Epithelial cell of esophagus (primary cell): ENCODE data around the gene CYBA.
A peak's percentile ranks its signal among the peaks of the same experiment; 100 is the strongest.

Experiments
- DNase-seq: peaks from one replicate; pipeline ENCODE4 v3.0.0; 2010; ENCODE audit warnings: low read depth
- H3K4me3 ChIP-seq: 2 replicates; pipeline ENCODE4 v1.5.1; 2011; ENCODE audit warnings: mild to moderate bottlenecking, low read length, control low read depth
- TF ChIP-seq, protein P1 (sequence below): IDR thresholded peaks from 2 replicates; pipeline ENCODE4 v1.5.1; 2011; ENCODE audit warnings: low read depth, mild to moderate bottlenecking, low read length, control low read depth, inconsistent platforms; ENCODE audit not compliant: insufficient read depth; ENCODE audit errors: missing control alignments

CYBA gene

DNA sequence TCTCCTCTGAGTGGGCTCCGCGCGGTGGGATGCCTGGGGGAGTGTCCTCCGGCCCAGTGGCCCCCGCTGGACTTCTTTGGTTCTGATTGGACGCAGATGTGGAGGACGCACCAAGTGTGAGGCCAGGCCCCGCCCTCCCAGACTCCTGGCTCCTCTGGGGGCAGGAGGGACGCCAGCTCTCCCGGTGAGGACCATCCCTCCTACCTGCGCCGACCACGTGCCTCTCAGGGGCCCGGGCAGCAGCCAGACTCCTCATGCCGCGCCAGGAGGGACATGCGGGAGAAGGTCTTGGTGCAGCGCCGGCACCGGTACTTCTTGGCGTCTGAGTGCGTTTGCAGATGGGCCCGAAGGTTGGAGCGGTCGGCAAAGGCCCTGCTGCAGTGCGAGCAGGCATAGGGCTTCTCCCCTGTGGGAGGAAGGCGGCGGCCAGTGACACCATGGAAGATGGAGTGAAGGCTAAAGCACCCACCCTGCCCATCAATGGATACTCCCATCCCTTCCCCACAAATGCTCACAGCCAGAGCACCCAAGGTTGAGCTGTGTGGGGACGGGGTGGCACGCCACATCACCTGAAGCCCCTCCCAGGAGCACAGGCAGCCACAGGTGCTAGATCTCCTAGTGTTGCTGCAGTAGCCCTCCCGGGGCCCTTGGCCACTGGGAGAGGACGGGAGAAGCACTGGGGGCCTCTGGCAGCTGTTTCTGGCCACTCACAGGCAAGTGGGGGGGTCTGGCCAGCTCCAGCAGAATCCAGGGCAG is 27.5 kb upstream of the CYBA start:
- no peak for DNase-seq
- TF ChIP-seq, protein P1, sequence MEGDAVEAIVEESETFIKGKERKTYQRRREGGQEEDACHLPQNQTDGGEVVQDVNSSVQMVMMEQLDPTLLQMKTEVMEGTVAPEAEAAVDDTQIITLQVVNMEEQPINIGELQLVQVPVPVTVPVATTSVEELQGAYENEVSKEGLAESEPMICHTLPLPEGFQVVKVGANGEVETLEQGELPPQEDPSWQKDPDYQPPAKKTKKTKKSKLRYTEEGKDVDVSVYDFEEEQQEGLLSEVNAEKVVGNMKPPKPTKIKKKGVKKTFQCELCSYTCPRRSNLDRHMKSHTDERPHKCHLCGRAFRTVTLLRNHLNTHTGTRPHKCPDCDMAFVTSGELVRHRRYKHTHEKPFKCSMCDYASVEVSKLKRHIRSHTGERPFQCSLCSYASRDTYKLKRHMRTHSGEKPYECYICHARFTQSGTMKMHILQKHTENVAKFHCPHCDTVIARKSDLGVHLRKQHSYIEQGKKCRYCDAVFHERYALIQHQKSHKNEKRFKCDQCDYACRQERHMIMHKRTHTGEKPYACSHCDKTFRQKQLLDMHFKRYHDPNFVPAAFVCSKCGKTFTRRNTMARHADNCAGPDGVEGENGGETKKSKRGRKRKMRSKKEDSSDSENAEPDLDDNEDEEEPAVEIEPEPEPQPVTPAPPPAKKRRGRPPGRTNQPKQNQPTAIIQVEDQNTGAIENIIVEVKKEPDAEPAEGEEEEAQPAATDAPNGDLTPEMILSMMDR, result no peak
- H3K4me3 ChIP-seq, result no peak overlapping the region

DNA sequence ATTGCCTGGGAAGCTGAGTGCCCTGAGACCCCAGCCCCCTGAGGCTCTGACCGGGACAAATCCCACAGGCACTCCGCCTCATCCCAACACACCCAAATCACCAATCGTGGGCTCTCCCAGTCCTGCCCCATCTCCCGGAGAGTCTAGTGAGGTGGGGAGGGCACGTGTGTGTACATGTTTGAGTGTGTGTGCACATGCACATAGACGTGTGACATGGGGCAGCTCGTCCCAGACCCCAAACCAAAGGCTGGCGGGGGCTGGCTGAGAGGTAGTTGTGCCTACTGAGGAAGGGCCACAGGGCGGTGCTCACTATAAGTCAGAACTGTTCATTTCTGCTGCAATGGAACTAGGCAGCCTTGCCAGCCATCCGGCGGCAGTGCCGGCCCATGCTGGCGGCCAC is 26.9 kb upstream of the CYBA start:
- no peak for DNase-seq
- TF ChIP-seq, protein P1, result no peak
- H3K4me3 ChIP-seq, result no peak overlapping the region

DNA sequence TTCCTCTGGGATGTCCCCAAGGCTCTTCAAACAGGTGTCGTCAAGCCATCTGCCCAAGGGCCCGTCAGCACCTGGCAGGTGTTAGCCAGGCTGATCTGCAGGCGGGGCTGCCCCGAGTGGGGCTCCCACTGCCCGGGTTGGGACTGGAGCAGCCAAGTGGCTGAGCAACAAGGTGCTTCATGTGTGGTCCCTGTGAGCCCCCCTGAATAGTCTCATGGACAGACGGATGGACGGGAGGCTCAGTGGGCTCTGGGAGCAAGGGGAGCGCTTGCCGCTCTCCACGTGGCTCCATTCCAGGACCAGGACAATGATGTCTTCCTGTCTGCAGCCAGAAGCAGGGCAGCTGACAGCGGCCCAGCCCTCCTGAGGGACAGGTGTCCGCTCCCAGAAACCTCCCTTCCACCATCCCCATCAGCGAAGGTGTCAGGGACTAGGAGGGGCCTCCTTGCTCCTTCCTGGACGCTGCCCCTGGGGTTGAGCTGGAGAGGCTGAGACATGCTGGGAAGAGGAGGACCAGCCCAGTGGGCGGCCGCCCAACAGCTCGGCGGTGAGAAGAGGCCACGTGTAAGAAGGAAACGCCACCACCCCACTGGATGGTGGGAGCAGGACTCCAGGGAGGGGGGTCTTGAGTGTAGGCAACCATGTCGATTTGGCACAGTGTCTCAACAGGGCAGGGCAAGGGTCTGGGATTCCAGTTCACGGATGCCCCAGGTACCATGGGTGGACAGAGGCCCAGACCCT is 25.8 kb upstream of the CYBA start:
- no peak overlapping the region for H3K4me3 ChIP-seq
- TF ChIP-seq, protein P1, result no peak
- no peak for DNase-seq

DNA sequence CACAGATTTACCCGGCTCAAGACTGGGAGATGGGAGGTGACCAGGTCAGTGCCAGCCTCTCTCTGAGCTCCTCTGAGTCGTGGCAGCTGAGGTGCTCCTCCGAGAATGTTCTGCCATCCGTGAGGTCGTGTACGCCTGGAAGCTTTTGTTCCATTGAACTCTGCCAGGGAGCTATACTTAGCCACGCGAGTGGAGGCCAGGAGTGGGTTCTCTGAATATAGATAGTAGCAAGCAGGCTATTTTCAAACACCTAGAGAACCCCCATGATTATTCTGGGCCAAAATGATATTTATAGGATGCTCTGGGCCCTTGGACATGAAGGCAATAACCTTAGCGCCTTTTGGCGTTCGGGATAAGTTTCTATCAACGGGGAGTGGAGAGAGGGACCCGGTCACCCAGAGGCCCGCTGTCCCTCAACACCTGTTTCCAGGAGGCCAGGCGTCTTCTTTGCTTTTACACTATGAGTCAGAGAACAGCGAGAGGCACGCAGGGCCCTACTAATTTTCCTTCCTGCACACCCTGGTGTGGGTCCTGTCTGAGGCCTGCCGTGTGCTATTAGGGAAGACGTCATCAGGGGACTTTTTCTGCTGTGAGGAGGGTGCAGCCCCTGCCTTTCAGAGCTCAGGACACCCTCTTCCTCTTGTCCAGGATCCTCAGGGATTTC is 23.0 kb upstream of the CYBA start:
- TF ChIP-seq, protein P1, result no peak
- DNase-seq, result no peak
- H3K4me3 ChIP-seq, result no peak overlapping the region

DNA sequence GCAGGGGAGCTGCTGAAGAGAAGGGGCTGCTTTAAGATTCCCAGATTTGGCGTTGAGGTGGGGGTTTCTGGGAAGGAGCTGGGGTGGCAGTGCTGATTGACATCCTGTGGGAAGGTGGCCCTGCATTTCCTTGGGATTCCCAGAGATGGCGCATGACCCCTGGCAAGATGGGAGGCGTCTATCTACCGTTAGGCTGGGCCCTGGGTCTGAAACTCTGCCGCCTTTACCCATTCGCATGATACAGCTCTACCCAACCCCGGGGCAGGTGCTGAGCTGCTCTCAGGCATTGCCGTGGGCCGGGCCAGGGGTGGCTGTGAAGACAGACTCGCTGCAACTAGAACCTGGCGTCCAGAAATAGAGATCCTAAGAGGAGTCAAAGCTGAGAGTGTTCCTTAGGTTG is 21.9 kb upstream of the CYBA start:
- peak; percentile 30 for DNase-seq
- H3K4me3 ChIP-seq, result no peak overlapping the region
- TF ChIP-seq, protein P1, result peak; percentile 48

DNA sequence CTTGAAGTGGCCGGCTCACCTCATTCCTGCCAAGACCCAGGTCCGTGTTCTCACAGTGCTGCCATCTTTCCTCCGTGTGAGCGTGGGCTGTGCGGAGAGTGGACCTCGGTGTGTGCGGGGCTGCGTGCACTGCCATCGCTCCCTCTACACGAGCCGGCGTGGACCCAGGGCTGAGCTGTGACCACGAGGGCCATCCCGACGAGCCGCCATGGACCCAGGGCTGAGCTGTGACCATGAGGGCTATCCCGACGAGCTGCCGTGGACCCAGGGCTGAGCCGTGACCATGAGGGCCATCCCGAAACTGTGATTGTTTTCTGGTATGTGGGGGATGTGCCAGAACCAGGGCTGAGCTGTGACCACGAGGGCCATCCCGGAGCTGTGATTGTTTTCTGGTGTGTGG is 21.0 kb upstream of the CYBA start:
- TF ChIP-seq, protein P1, result no peak
- H3K4me3 ChIP-seq, result no peak overlapping the region
- DNase-seq, result no peak
